ENCODE measurements around the gene SIGMAR1. TPM values are rescaled to one million over a fixed set of nuclear protein-coding genes. Genes with fewer than 3 reads are reported as not detected.

Gene SIGMAR1
- polyA plus RNA-seq, 2 donors = 42.1 to 68.5 TPM

DNA sequence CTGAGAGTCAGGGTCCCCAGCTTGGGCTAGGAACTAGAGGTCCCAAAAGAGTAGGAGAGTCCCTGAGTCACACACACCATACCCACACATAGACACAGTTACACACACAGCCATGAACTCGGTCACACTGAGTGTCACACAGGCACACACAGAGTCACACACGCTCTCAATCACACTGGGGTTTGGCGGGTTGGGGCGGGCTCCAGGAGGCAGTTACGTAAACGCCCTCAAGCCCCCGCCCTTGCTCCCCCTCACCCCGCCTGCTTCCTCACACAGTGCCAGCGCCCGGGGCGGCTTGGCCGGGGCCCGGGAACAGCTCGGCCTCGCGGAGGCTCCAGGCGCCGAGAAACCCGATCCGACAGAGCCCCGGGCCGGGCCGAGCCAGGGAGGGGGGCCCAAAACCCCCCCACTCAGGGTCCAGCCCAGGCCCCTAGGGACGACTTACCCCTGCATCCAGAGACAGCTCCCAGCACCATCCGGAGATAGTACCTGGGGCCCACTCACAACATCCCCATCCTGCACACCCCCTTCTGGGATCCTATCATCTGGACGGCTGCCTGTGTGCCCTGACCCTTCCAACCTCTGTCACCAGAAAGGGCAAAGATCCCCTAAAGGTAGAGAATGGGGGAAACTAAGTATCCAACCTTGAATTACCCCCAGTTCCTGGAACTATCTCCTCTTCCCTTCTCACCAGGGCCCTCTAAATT lies 44.5 kb downstream of the SIGMAR1 start:
- Histone ChIP-seq H3K36me3 (ENCODE audit: control insufficient read depth in 2 of 2, insufficient read depth in 2 of 2, low read length in 1 of 2) (no peaks in the 10 kb centered on the region), H3K4me1 (ENCODE audit: control insufficient read depth in 2 of 2, insufficient read depth in 2 of 2, low read length in 1 of 2) (peaks cover 12 to 27% of the 10 kb centered on the region in 2 donors), H3K4me3 (ENCODE audit: low read depth in 1 of 2, low read length in 2 of 2) (no peak overlapping the region), H3K27ac (ENCODE audit: low read depth in 2 of 2, low read length in 1 of 2) (peak overlapping the region; percentile 22 to 27), H3K27me3 (ENCODE audit: control insufficient read depth in 1 of 2, insufficient read depth in 2 of 2, low read length in 2 of 2) (peaks cover under 1 to 11% of the 10 kb centered on the region in 2 donors), H3K9me3 (ENCODE audit: control insufficient read depth in 2 of 2, insufficient read depth in 1 of 2, low read depth in 1 of 2, low read length in 1 of 2) (no peaks in the 10 kb centered on the region)
- WGBS, 2 donors = 5% methylated on average over 24 to 26 of the region's 26 CpGs

DNA sequence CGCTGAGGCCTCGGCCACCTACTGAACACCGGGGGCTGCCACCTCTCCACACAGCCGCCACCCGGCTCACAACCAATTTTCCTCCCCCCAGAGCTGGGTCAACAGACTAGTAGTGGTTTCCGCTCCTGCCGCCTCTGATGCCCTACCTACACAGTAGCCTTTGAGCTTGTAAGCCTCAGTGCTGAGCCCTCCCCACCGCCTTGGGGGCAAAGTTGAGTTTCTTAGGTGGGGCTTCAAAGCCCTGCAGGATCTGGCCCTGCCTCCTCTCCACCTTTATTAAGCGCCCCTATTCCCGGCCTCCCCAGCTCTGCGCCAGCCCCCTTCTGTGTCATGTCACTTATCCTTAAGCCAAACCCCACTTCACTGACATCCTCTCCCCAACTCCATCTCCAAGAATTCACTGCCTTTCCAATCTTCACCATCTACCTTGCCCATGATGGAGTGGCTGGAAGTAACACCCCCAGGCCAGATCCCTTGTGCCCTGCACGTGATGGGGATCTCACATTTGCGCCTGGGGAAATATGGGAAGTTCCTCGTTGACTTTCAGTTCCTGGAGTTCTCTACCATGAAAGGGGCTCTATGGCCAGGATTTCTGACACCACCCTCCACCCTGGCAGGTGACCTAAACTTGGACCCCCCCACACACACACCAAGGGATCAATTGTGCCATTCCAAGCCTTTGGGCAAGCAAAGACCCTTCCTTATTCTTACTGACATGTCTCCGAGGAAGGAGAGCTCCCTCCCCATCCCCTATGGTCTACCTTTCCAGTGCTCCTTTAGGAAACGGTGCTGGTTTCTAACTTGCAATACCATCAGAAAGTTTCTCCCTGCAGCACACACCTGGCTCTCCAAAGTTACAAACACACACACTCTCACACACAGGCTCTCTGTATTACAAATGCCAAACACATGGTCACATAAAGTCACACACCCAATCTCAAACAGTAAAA lies 45.4 kb downstream of the SIGMAR1 start:
- no peak overlapping the region for H3K4me3 ChIP-seq (ENCODE audit: low read depth in 1 of 2, low read length in 2 of 2)
- no peaks in the 10 kb centered on the region for H3K36me3 ChIP-seq (ENCODE audit: control insufficient read depth in 2 of 2, insufficient read depth in 2 of 2, low read length in 1 of 2)
- no peaks in the 10 kb centered on the region for H3K9me3 ChIP-seq (ENCODE audit: control insufficient read depth in 2 of 2, insufficient read depth in 1 of 2, low read depth in 1 of 2, low read length in 1 of 2)
- 29 to 30% methylated on average over 16 of the region's 16 CpGs for WGBS, 2 donors
- H3K27ac ChIP-seq (ENCODE audit: low read depth in 2 of 2, low read length in 1 of 2) = no peak overlapping the region
- peaks cover 12 to 27% of the 10 kb centered on the region in 2 donors for H3K4me1 ChIP-seq (ENCODE audit: control insufficient read depth in 2 of 2, insufficient read depth in 2 of 2, low read length in 1 of 2)
- H3K27me3 ChIP-seq (ENCODE audit: control insufficient read depth in 1 of 2, insufficient read depth in 2 of 2, low read length in 2 of 2) = peaks cover 5 to 13% of the 10 kb centered on the region in 2 donors

DNA sequence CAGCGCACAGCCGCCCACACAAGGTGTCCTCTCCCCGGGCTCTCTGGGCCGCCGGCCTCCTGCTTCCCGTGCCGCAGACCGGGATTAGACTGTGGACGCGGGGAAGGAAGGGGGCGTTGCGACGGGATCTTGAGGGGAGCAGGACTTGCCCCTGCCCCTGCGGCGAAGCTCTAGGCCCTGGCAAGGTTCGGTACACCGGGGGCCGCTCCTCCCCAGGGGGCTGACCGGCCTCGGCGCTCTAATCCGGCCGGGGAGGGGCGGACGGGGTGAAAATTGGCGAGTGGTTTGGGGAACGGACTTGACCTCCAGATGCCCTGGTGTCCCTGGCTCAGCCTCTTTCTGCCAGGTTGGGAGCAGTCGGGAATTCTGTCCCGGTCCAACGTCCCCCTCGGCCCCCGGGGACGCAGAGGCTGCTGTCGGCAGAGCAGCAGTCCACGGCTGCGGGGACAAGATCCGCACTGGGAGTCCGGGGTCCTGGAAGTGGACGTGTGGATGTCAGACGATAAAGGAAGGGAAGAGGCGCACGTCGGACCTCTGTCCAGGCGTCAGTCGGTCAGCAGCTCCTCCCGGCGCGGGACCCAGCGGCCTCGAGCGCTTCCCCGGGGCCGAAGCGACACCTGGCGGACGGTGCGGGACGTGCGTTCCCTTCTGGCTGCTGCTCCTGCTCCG lies 46.2 kb downstream of the SIGMAR1 start:
- 5% methylated on average over 45 to 60 of the region's 60 CpGs for WGBS, 2 donors
- Histone ChIP-seq H3K27ac (ENCODE audit: low read depth in 2 of 2, low read length in 1 of 2) (no peak overlapping the region), H3K4me1 (ENCODE audit: control insufficient read depth in 2 of 2, insufficient read depth in 2 of 2, low read length in 1 of 2) (peaks cover 12 to 27% of the 10 kb centered on the region in 2 donors), H3K9me3 (ENCODE audit: control insufficient read depth in 2 of 2, insufficient read depth in 1 of 2, low read depth in 1 of 2, low read length in 1 of 2) (no peaks in the 10 kb centered on the region), H3K36me3 (ENCODE audit: control insufficient read depth in 2 of 2, insufficient read depth in 2 of 2, low read length in 1 of 2) (no peaks in the 10 kb centered on the region), H3K27me3 (ENCODE audit: control insufficient read depth in 1 of 2, insufficient read depth in 2 of 2, low read length in 2 of 2) (peaks cover 5 to 13% of the 10 kb centered on the region in 2 donors), H3K4me3 (ENCODE audit: low read depth in 1 of 2, low read length in 2 of 2) (peak overlapping the region; percentile 41 to 44)

DNA sequence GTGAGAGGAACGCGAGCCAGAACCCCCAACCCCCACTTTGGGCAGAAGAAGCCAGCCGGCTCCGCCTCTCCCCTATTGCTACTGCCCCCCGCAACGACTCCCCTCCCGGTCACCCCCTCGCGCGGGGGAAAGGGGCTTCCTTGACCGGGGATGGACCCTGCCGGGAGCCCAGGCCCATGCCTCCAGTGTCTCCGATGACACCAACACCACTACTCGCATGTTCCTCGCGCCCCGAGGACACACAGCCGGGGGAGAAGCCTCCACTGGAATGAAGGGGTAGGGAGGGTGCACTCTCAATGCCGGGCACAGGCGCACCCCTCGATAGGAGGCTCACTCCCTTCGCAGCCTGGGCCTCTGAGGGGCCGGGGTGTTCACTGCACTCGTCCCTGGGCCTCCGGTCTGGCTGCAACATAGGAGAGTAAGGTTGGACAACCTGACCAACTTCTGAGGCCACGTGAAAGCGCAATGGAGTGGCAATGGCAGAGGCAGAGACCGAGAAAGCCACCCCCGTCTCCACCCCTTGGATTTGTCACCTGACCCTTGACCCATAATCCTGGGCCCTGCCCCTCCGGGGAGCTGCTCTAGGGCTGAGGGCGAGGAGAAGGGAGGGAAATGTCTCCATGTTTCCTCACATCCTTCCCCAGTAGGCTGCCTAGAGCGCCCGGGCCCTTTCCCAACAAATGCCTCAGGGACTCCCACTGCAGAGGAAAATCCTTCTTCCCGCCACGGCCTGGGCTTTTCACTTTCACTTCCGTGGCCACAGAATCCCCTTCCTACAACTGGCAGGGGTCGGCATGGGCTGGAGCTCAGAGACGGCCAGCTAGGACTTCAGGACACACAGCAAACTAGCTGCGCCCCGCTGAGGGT lies 47.0 kb downstream of the SIGMAR1 start:
- Histone ChIP-seq H3K4me1 (ENCODE audit: control insufficient read depth in 2 of 2, insufficient read depth in 2 of 2, low read length in 1 of 2) (peaks cover 12 to 27% of the 10 kb centered on the region in 2 donors), H3K27ac (ENCODE audit: low read depth in 2 of 2, low read length in 1 of 2) (no peak overlapping the region), H3K4me3 (ENCODE audit: low read depth in 1 of 2, low read length in 2 of 2) (peak overlapping the region; percentile 44), H3K9me3 (ENCODE audit: control insufficient read depth in 2 of 2, insufficient read depth in 1 of 2, low read depth in 1 of 2, low read length in 1 of 2) (no peaks in the 10 kb centered on the region), H3K27me3 (ENCODE audit: control insufficient read depth in 1 of 2, insufficient read depth in 2 of 2, low read length in 2 of 2) (peaks cover 5 to 13% of the 10 kb centered on the region in 2 donors), H3K36me3 (ENCODE audit: control insufficient read depth in 2 of 2, insufficient read depth in 2 of 2, low read length in 1 of 2) (no peaks in the 10 kb centered on the region)
- 12 to 15% methylated on average over 40 of the region's 40 CpGs for WGBS, 2 donors

DNA sequence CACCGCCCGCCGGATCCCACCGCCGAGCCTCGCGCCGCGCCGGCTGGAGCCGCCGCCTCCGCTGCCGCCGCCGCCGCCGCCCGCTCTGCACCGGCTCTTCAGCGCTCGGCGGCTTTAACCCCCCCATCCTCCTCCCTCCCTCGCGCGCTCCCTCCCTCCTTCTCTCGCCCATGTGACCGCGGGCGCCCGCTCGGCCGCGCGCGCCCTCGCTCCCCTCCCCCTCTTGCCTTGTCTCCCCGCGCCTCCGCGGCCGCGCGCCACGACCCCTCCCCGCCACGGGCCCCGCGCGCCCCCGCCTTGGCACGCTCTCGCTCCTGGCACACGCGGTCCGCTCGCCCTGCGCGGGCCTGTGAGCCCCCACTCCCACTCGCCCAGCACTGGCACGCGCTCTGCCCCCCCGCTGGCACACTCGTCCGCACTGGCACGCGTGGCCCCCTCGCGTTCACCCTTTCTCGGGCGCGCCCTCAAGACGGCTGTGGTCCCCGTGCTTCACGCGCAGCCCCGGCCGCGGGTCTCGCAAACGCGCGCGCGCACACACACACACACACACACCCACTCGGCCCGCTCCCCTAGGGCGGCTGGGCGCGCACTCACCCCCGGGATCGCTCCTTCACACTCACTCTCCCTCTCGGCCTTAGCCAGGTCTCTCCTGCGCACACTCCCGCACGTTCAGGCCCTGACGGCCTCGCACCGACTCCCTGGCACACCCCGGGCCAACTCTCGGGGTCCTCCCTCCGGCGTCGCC lies 47.8 kb downstream of the SIGMAR1 start, which contains the start of gene CNTFR:
Gene CNTFR, minus strand, starts transcription at position 89 of the 745 bp plus-strand sequence. CDS start 20,743 bp downstream, outside the sequence.
- H3K4me1 ChIP-seq (ENCODE audit: control insufficient read depth in 2 of 2, insufficient read depth in 2 of 2, low read length in 1 of 2) = peaks cover 12 to 27% of the 10 kb centered on the region in 2 donors
- WGBS, 2 donors = 1 to 2% methylated on average over 85 to 104 of the region's 104 CpGs

DNA sequence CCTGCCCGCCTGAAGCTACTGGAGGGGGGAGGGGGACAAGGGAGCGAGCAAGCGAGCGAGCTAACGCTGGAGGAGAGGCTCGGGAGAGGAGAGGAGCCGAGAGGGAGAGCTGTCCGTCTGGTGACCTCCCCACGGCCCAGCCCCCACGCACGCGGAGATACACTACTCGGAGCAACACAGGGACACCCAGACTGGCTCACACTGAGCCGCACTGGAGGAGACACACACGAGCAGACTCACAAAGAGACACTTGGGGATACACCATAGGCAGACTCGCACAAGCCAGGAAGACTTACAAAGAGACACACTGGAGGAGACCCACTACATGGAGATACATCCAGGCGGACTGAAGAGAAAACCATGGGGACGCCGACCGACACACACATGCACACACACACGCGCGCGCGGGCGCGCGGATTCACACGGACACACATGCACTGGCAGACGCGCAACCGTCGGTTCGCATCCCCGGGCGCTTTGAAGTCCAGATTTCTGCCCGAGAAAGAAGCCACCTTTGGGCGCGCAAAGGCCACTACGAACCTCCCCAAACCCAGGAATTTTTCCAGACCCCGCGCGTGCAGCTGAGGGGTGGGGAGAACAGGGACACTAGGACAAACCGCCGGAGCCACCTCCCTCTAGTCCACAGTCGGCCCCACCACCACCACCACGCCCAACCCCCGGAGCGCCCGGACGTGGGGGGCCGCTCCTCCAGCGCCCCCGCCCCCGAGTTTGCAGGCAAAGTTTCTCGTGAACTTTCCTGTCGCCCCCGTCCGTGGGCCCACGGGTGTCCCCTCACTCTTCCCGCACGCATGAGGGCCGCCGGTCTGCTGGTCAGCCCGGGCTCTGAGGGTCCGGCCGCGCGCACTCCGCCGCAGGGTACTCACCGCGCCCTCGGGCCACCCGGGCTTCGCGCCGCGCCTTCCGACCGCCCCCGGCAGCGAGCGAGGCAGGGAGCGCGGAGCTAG lies 48.6 kb downstream of the SIGMAR1 start:
- WGBS, 2 donors = 2 to 3% methylated on average over 78 to 86 of the region's 86 CpGs
- Histone ChIP-seq H3K27ac (ENCODE audit: low read depth in 2 of 2, low read length in 1 of 2) (no peak overlapping the region), H3K4me1 (ENCODE audit: control insufficient read depth in 2 of 2, insufficient read depth in 2 of 2, low read length in 1 of 2) (peaks cover 12 to 27% of the 10 kb centered on the region in 2 donors), H3K27me3 (ENCODE audit: control insufficient read depth in 1 of 2, insufficient read depth in 2 of 2, low read length in 2 of 2) (peaks cover 5 to 13% of the 10 kb centered on the region in 2 donors), H3K4me3 (ENCODE audit: low read depth in 1 of 2, low read length in 2 of 2) (peak overlapping the region; percentile 44), H3K9me3 (ENCODE audit: control insufficient read depth in 2 of 2, insufficient read depth in 1 of 2, low read depth in 1 of 2, low read length in 1 of 2) (no peaks in the 10 kb centered on the region), H3K36me3 (ENCODE audit: control insufficient read depth in 2 of 2, insufficient read depth in 2 of 2, low read length in 1 of 2) (no peaks in the 10 kb centered on the region)

More for the DNA sequence above, 47.8 kb downstream of the SIGMAR1 start, which contains the start of gene CNTFR:
- Histone ChIP-seq H3K36me3 (ENCODE audit: control insufficient read depth in 2 of 2, insufficient read depth in 2 of 2, low read length in 1 of 2) (no peaks in the 10 kb centered on the region), H3K9me3 (ENCODE audit: control insufficient read depth in 2 of 2, insufficient read depth in 1 of 2, low read depth in 1 of 2, low read length in 1 of 2) (no peaks in the 10 kb centered on the region), H3K27me3 (ENCODE audit: control insufficient read depth in 1 of 2, insufficient read depth in 2 of 2, low read length in 2 of 2) (peaks cover 5 to 13% of the 10 kb centered on the region in 2 donors), H3K27ac (ENCODE audit: low read depth in 2 of 2, low read length in 1 of 2) (no peak within 1 kb of the TSS), H3K4me3 (ENCODE audit: low read depth in 1 of 2, low read length in 2 of 2) (peak within 1 kb of the TSS; percentile 44)

DNA sequence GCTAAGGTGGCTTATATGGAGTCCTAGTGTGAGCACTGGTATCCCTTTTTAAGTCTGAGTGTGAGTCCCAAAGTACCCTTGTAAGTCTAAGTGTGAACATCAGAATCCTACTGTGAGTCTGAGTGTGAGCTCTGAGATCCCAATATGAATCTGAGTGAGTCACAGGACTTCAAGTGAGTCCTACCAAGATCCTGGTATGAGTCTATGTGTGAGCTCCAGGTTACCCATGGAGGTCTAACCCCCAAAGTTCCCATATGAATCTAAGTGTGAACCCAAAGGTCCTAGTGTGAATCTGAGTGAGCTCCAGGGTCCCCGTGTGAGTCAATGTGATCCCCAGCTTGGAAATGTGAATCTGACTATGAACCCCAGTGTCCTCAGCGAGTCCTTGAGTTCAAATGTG lies 50.3 kb downstream of the SIGMAR1 start:
- no peak overlapping the region for H3K4me3 ChIP-seq (ENCODE audit: low read depth in 1 of 2, low read length in 2 of 2)
- H3K27ac ChIP-seq (ENCODE audit: low read depth in 2 of 2, low read length in 1 of 2) = no peak overlapping the region
- peaks cover 5 to 13% of the 10 kb centered on the region in 2 donors for H3K27me3 ChIP-seq (ENCODE audit: control insufficient read depth in 1 of 2, insufficient read depth in 2 of 2, low read length in 2 of 2)
- peaks cover 12 to 23% of the 10 kb centered on the region in 2 donors for H3K4me1 ChIP-seq (ENCODE audit: control insufficient read depth in 2 of 2, insufficient read depth in 2 of 2, low read length in 1 of 2)
- 60 to 66% methylated on average over 2 of the region's 2 CpGs for WGBS, 2 donors
- no peaks in the 10 kb centered on the region for H3K9me3 ChIP-seq (ENCODE audit: control insufficient read depth in 2 of 2, insufficient read depth in 1 of 2, low read depth in 1 of 2, low read length in 1 of 2)
- H3K36me3 ChIP-seq (ENCODE audit: control insufficient read depth in 2 of 2, insufficient read depth in 2 of 2, low read length in 1 of 2) = no peaks in the 10 kb centered on the region
